Upper lobe of left lung (tissue), 6 donors: ENCODE data around the gene ABAT. TPM values are rescaled to one million over a fixed set of nuclear protein-coding genes. Genes with fewer than 3 reads are reported as not detected.

Experiments used
- ATAC-seq, 2 donors: fragments of 200-7000 bp; cut with Tn5 transposase; one replicate each; pipeline ENCODE4 v1.9.1; 2022; ENCODE audit warnings: mild to moderate bottlenecking in 2 of 2, moderate library complexity in 2 of 2; ENCODE audit not compliant: low FRiP score in 2 of 2
- DNase-seq, 2 donors: peaks; one replicate each; pipeline ENCODE4 v3.0.0-alpha.2; 2019 to 2020
- H3K27ac ChIP-seq, 4 donors: fragments of 200-600 bp; sonication (generic); one replicate each; pipeline ENCODE4 v1.5.1; 2016 to 2019
- H3K27me3 ChIP-seq, 4 donors: fragments of 200-600 bp; sonication (generic); one replicate each; pipeline ENCODE4 v1.5.1; 2017 to 2019
- H3K36me3 ChIP-seq, 4 donors: fragments of 200-600 bp; sonication (generic); one replicate each; pipeline ENCODE4 v1.5.1; 2016 to 2019
- H3K4me1 ChIP-seq, 4 donors: fragments of 200-600 bp; sonication (generic); one replicate each; pipeline ENCODE4 v1.5.1; 2018 to 2019
- H3K4me3 ChIP-seq, 4 donors: fragments of 200-600 bp; sonication (generic); one replicate each; pipeline ENCODE4 v1.5.1; 2017 to 2019; ENCODE audit warnings: mild to moderate bottlenecking in 2 of 4, moderate library complexity in 1 of 4
- H3K9me3 ChIP-seq, 4 donors: fragments of 200-600 bp; sonication (generic); one replicate each; pipeline ENCODE4 v1.5.1; 2018 to 2019
- CTCF ChIP-seq, 6 experiments: fragments of 450-650 bp in 4 of 6; fragments of 200-600 bp in 2 of 6; sonication (generic) in 2 of 6; IDR thresholded peaks; one replicate each; pipeline ENCODE4 v1.5.1; 2016 to 2019; ENCODE audit warnings: antibody characterized with exemption in 6 of 6
- EP300 ChIP-seq, 4 donors: sonication (generic); formaldehyde crosslinking; IDR thresholded peaks; one replicate each; pipeline ENCODE4 v1.5.1; 2017; ENCODE audit warnings: antibody characterized with exemption in 4 of 4, control low read depth in 2 of 4
- POLR2A ChIP-seq, 4 donors: fragments of 450-650 bp; IDR thresholded peaks; one replicate each; pipeline ENCODE4 v1.5.1; 2016 to 2017; ENCODE audit warnings: antibody characterized with exemption in 4 of 4, mild to moderate bottlenecking in 2 of 4
- POLR2AphosphoS5 ChIP-seq, 2 donors: sonication (generic); formaldehyde crosslinking; IDR thresholded peaks; one replicate each; pipeline ENCODE4 v1.5.1; 2017; ENCODE audit warnings: antibody characterized with exemption in 2 of 2
- WGBS, 2 donors: methylation state at CpG; one replicate each; pipeline ENCODE4 v1.1.5; 2017 to 2018; 5-methylcytosine and 5-hydroxymethylcytosine counted together
- total RNA-seq, 6 donors: library from RNA; depleted of rRNA in 4 of 6; stranded (reverse); fragments of >200 nt in 4 of 6; gene quantifications; one replicate each; pipeline versions ENCODE4 v1.1.0 to v1.2.1, GENCODE V29; 2016 to 2021
- donor health status: DM: no; HTN: no; CAD: no; lungs with moderate emphysema.
- donor health status: DM: no; HTN: yes; CAD: no; lungs with severe emphysema.

ABAT gene
- total RNA-seq, 6 donors from 2014 or later = 4.7 to 22.0 (median 9.1) TPM

DNA sequence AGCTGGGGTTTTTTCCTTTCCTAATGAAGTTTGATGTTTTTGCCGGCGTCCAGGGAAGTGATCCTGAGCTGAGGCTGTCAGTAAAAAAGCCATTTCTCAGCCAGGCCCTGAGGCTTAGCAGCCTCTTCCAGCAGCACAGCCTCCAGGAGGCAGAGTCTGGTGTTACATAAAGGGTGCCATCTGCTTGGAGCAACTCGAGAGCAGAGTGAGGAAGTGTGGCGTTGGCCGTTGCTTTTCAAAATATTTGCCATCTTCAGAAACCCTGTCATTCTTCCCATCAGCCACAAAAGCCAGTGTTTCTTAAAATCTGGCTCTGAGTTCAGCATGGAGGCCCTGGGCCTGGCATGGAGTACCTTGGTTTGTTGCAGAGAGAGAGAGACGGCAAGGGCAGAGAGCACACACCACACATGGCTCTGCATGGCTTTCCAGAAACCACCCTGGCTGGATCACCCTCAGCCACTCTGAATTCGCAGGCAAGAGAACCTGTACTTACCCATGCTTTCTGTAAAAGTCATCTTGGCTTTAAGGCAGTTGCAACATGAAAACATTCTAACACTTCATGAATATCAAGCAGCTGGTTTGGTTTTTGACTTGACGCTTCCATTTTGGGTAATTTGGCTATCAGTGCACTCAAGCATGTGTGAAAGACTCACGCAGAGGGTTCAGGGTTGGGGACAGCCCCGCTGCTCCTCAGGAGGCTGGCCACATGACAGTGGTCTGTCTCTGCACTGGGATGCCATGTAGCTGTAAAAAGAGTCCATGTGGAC lies 144.3 kb downstream of the ABAT start:
- ATAC-seq (no peak), DNase-seq (no peak)
- Histone ChIP-seq H3K4me1 (peaks cover 0 to 6% (median 0%) of the 10 kb centered on the region in 4 donors), H3K27me3 (no peaks in the 10 kb centered on the region), H3K9me3 (no peaks in the 10 kb centered on the region), H3K27ac (no peak overlapping the region), H3K4me3 (no peak overlapping the region), H3K36me3 (peaks cover 10 to 80% (median 47%) of the 10 kb centered on the region in 4 donors)
- WGBS, 2 donors = 75 to 79% methylated on average over 10 of the region's 10 CpGs
- TF ChIP-seq POLR2A (IDR thresholded peaks at IDR 0.05) = no peak

DNA sequence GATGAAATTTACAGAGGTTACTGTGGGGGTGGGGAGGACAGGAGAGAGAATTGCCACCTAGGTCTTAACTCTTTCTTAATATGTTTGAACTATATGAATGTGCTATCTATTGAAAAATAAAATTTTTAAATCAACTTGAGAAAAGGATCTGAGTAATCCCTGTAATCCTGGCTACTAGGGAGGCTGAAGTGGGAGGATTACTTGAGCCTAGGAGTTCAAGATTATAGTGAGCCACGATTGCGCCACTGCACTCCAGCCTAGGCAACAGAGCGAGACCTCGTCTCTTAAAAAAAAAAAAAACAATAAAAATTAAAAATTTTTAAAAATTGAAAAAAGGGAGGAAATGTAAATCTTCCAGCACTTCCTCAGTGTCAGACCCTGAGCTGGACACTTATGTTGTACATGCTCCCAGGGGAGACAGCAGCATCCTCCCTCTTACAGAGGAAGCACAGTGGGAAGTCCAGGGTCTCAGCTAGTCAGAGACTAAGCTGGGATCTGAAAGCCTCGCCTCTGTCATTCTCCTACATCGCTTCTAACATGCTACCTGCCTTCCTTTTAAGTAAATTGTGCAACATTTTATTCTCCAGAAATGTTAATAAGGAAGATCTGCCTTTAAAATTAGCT lies 145.1 kb downstream of the ABAT start:
- TF ChIP-seq EP300 (IDR thresholded peaks at IDR 0.05) (no peak), POLR2A (IDR thresholded peaks at IDR 0.05) (no peak), POLR2AphosphoS5 (IDR thresholded peaks at IDR 0.05) (no peak), CTCF (IDR thresholded peaks at IDR 0.05) (no peak)
- Histone ChIP-seq H3K9me3 (no peaks in the 10 kb centered on the region), H3K4me3 (no peak overlapping the region), H3K27ac (no peak overlapping the region), H3K36me3 (peaks cover 3 to 72% (median 39%) of the 10 kb centered on the region in 4 donors), H3K4me1 (peaks cover 0 to 6% (median 0%) of the 10 kb centered on the region in 4 donors), H3K27me3 (no peaks in the 10 kb centered on the region)
- DNase-seq (no peak), ATAC-seq (no peak)
- WGBS, 2 donors = 84 to 86% methylated on average over 6 of the region's 6 CpGs

- Histone ChIP-seq H3K4me1 (peaks cover 0 to 6% (median 0%) of the 10 kb centered on the region in 4 donors), H3K27ac (no peak overlapping the region), H3K27me3 (no peaks in the 10 kb centered on the region), H3K4me3 (no peak overlapping the region), H3K9me3 (no peaks in the 10 kb centered on the region), H3K36me3 (peaks cover 2 to 47% (median 24%) of the 10 kb centered on the region in 4 donors)
- DNase-seq = no peak
- TF ChIP-seq EP300 (IDR thresholded peaks at IDR 0.05) = no peak
- no peak for TF ChIP-seq POLR2A (IDR thresholded peaks at IDR 0.05)
- no peak for TF ChIP-seq POLR2AphosphoS5 (IDR thresholded peaks at IDR 0.05)
- TF ChIP-seq CTCF (IDR thresholded peaks at IDR 0.05) = no peak
- WGBS, 2 donors = 84 to 92% methylated on average over 3 of the region's 3 CpGs
- no peak for ATAC-seq
These were observed 148.0 kb downstream of the ABAT start for GRCh38 chr16:8822403-8822802.

- TF ChIP-seq CTCF (IDR thresholded peaks at IDR 0.05) (no peak), EP300 (IDR thresholded peaks at IDR 0.05) (no peak), POLR2A (IDR thresholded peaks at IDR 0.05) (no peak), POLR2AphosphoS5 (IDR thresholded peaks at IDR 0.05) (no peak)
- DNase-seq = no peak
- no peak overlapping the region for H3K4me3 ChIP-seq
- peaks cover 6 to 41% (median 18%) of the 10 kb centered on the region in 4 donors for H3K36me3 ChIP-seq
- no peaks in the 10 kb centered on the region for H3K27me3 ChIP-seq
- H3K9me3 ChIP-seq = no peaks in the 10 kb centered on the region
- no peak for ATAC-seq
- 78 to 79% methylated on average over 3 of the region's 3 CpGs for WGBS, 2 donors
- no peaks in the 10 kb centered on the region for H3K4me1 ChIP-seq
- no peak overlapping the region for H3K27ac ChIP-seq
These were observed 152.0 kb downstream of the ABAT start for GRCh38 chr16:8826278-8826879.

DNA sequence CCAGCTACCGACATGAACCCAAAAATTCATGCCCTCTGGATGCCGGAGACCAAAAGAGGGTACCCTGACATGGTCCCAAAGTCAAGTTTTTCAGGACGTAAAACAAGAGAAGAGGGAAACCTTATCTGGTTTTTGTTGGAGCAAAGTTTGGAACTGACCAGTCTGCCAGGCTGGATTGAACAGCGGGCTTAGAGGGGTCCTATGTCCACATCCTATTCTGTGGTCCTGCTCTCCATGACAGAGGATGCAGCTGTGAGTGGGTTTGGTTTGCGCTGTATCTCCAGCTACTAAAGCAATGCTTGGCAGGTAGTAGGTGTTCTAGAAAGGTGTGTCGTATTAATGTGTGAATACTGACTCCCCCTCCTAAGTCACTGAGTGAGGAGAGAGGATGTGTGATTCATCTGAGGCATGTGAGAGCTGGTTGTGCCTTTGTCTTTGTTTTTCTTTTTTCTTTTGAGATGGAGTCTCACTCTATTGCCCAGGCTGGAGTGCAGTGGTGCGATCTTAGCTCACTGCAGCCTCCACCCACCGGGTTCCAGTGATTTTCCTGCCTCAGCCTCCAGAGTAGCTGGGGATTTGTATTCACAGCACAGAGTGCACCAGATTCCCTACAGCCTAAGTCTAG lies 154.2 kb downstream of the ABAT start:
- ATAC-seq = no peak

More for the DNA sequence above, 154.2 kb downstream of the ABAT start:
- Histone ChIP-seq H3K9me3 (no peaks in the 10 kb centered on the region), H3K4me3 (no peak overlapping the region), H3K27me3 (no peaks in the 10 kb centered on the region), H3K36me3 (peaks cover 6 to 44% (median 24%) of the 10 kb centered on the region in 4 donors), H3K4me1 (no peaks in the 10 kb centered on the region), H3K27ac (no peak overlapping the region)
- no peak for DNase-seq
- TF ChIP-seq CTCF (IDR thresholded peaks at IDR 0.05) (no peak), EP300 (IDR thresholded peaks at IDR 0.05) (no peak), POLR2AphosphoS5 (IDR thresholded peaks at IDR 0.05) (no peak), POLR2A (IDR thresholded peaks at IDR 0.05) (no peak)
- 94 to 95% methylated on average over 7 to 8 of the region's 8 CpGs for WGBS, 2 donors
